ENCODE data around the gene CDK2AP2. TPM values are rescaled to one million over a fixed set of nuclear protein-coding genes. Genes with fewer than 3 reads are reported as not detected.
A peak's percentile ranks its signal among the peaks of the same experiment; 100 is the strongest.

CDK2AP2 gene
- total RNA-seq, 1 donor from 2014 or later: 97.9 TPM

DNA sequence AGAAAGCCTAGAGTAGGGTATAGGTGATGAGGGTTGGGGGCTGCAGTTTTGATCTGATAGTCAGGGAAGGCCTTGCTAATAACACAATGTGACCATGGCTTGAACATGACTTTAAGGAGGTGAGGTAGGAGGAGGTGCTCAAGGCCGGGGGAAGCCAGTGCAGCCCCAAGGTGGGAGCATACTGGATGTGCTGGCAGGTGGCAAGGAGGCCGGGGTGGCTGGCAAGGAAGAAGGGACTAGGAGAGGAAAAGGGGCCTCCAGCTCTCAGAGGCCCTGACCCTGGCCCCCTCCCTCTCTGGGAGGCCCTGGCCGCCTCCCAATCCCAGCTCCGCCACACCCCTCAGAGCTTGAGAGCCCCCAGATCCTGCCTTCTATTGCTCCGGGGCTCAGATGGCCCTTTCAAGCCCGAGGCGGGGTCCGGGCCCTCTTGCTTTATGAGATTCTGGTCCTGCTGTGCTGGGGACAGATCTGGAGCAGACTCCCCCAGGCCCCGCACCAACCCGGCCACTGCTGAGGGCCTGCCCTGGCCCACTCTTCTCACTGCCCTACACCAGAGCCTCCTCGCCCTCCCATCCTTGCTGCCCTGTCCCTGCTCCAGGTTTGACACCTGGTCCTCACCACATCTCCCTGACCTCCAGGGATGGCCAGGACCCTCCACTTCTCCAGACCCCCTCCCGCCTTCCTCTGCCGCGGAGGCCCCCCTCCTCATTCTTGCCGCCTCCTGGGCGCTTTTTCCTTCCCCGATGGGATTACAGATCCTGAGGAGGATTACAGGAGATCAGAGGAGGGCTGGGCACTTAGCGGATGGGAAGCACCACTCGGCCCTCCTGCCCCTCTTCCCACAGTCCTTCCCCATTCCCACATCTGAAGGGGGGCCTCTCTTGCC lies 4.6 kb downstream of the CDK2AP2 start:
- Mint-ChIP-seq H3K27me3 (no peaks in the 10 kb centered on the region), H3K4me1 (peaks cover 39% of the 10 kb centered on the region), H3K27ac (peak overlapping the region; percentile 59), H3K4me3 (peak overlapping the region; percentile 76), H3K9me3 (peaks cover 3% of the 10 kb centered on the region), H3K36me3 (ENCODE audit: low read depth) (peaks cover 44% of the 10 kb centered on the region)
- peak; percentile 57 for DNase-seq
- intact Hi-C loops (cut with micrococcal nuclease): no loop called here

DNA sequence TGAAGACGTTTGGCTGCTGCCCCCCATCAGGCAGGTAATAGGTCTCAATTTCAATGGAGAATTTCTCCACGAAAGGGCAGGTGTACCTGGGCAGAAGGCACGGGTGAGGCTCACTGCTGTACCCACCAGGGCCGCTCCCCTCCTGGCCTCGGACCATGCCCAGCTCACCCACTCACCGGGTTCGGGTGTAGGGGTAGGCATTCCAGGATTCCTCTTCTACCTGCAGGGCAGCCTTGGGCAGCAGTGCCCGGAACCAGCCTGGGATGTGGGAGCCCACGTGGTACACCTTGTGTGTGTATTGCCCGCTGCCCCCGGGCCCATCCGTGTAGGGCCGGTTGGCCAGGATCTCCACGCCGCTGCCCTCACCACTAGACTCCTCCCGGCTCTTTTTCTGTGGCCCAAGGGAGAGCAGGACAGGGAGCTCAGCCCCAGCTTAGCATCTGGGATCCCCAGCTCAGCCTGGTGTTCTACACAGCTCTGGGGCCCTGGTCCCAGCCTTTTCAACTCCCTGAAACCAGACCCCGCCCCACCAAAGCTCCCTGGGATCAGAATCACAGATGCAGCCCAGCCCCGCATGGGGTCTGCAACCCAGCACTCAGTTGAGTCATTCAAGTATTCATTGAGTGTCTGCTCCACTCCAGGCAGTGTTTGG lies 5.5 kb downstream of the CDK2AP2 start:
- H3K27me3 Mint-ChIP-seq: no peaks in the 10 kb centered on the region
- H3K27ac Mint-ChIP-seq: peak overlapping the region; percentile 59
- peak; percentile 57 for DNase-seq
- H3K9me3 Mint-ChIP-seq: peaks cover 3% of the 10 kb centered on the region
- peaks cover 45% of the 10 kb centered on the region for H3K36me3 Mint-ChIP-seq (ENCODE audit: low read depth)
- intact Hi-C loops (cut with micrococcal nuclease): no loop called here
- peak overlapping the region; percentile 76 for H3K4me3 Mint-ChIP-seq
- peaks cover 39% of the 10 kb centered on the region for H3K4me1 Mint-ChIP-seq

DNA sequence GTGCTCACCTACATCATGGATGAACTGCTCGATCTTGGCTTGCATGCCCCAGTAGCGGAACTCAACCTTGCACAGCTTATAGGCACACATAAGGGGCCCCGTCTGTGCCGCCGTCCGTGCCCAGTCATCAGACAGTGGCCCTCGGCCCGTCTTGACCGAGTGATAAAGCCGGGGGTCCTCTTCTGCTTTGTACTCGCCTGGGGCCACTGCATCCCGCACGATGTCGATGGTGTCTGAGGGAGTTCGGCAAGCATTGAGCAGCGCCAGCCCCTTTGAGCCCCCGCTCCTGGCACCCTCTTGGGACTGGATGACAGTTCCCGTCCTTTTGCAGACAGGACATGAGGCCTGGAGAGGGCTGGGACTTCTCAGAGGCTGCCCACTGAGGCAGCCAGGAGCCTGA lies 6.1 kb downstream of the CDK2AP2 start:
- H3K4me1 Mint-ChIP-seq: peaks cover 35% of the 10 kb centered on the region
- no peak for DNase-seq
- no peaks in the 10 kb centered on the region for H3K27me3 Mint-ChIP-seq
- no peak overlapping the region for H3K4me3 Mint-ChIP-seq
- intact Hi-C loops (cut with micrococcal nuclease): no loop called here
- peaks cover 3% of the 10 kb centered on the region for H3K9me3 Mint-ChIP-seq
- peaks cover 47% of the 10 kb centered on the region for H3K36me3 Mint-ChIP-seq (ENCODE audit: low read depth)
- no peak overlapping the region for H3K27ac Mint-ChIP-seq

DNA sequence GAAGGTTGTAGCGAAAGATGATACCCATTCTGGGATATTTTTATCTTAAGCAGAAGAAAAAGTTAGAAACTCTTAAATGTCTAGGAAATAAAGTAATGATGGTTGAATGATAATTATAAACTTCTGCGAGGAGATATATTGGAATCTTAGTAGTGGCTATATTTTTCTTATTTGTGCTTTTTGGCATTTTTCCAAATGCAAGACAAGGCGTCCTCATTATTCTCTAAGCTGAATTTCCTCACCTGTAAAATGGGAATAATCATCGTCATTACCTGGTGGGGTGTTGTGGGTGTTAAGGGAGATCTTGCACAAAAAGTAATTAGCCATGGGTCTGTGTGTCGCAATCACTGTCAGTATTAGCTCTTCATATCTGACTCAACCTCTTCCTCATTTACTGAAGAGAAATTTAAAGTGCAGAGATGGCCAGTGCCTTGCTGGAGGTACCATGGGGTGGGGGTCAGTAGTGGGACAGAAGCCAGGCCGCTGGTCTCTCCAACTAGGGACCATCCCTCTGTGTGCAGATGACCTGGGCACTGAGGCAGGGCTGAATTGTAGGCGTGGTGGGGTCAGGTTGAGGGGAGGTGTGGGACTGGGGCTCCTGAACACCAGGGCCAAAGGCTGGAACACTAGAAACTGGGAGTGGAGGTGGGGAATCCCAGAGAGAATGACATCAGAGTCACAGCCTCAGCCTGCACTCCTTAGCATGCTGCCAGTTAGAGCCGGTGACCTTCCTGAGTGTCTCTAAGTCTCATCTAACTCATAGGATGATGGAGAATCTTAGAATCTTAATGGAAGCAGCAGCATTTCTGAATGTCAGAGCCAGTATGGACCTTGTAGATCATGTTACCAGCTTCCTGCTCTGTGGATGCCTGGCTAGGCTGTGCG lies 6.9 kb downstream of the CDK2AP2 start:
- peak overlapping the region; percentile 13 for H3K27ac Mint-ChIP-seq
- DNase-seq: no peak
- no peaks in the 10 kb centered on the region for H3K27me3 Mint-ChIP-seq
- peaks cover 49% of the 10 kb centered on the region for H3K36me3 Mint-ChIP-seq (ENCODE audit: low read depth)
- H3K9me3 Mint-ChIP-seq: peaks cover 3% of the 10 kb centered on the region
- intact Hi-C loops (cut with micrococcal nuclease): no loop called here
- H3K4me1 Mint-ChIP-seq: peaks cover 29% of the 10 kb centered on the region
- peak overlapping the region; percentile 2 for H3K4me3 Mint-ChIP-seq

DNA sequence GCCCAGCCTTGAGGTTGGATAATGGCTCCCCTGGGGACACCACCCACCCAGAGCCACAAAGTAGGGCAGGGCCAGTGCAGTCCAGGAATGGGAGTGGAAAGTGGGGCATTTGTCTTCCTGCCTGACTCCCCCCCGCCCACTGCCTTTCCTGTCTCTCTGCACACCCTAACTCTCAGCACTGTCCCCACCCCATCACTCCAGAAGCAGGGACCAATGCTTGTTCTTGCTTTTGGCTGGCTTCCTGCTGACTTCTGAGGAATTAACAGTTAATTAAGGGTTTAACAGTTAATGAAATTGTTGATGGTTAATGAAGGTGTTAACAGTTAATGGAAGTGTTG lies 7.5 kb downstream of the CDK2AP2 start:
- peaks cover 23% of the 10 kb centered on the region for H3K4me1 Mint-ChIP-seq
- H3K9me3 Mint-ChIP-seq: peaks cover 3% of the 10 kb centered on the region
- H3K27ac Mint-ChIP-seq: no peak overlapping the region
- no peaks in the 10 kb centered on the region for H3K27me3 Mint-ChIP-seq
- no peak for DNase-seq
- H3K4me3 Mint-ChIP-seq: no peak overlapping the region
- H3K36me3 Mint-ChIP-seq (ENCODE audit: low read depth): peaks cover 52% of the 10 kb centered on the region
- intact Hi-C loops (cut with micrococcal nuclease): no loop called here

DNA sequence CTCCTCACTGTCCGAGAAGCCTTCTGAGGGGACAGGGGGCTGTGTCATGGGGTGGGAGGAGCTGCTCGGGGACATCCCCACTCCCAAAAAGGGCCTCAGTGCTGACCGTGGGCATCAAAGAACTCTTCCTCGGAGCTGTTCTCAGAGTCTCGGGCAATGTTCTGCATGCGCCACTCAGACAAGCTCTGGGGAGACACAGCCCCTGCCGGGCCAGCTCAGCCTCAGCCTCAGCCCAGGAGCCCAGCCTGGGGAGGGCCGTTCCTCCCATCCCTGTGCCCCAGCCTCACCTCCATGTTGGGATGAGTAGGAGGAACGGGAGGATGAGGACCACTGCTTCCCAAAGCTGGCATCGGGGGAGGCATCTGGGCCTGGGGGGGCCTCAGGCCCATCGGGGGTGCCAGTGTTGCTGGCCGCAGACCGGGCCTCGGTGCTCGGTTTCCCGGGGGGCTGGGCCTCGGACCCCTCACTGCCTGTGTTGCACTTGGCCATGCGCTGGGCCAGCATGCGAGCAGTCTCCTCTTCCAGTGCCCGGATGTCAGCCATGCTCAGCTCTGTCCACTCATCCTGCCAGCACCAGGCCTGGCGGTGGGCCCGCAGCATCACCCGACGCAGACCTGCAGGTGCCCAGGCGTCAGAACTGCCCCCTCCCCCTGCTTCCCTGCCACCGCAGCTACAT lies 8.0 kb downstream of the CDK2AP2 start:
- H3K27me3 Mint-ChIP-seq: no peaks in the 10 kb centered on the region
- no peak overlapping the region for H3K27ac Mint-ChIP-seq
- no peak for DNase-seq
- no peak overlapping the region for H3K4me3 Mint-ChIP-seq
- H3K36me3 Mint-ChIP-seq (ENCODE audit: low read depth): peaks cover 51% of the 10 kb centered on the region
- peaks cover 22% of the 10 kb centered on the region for H3K4me1 Mint-ChIP-seq
- peaks cover 3% of the 10 kb centered on the region for H3K9me3 Mint-ChIP-seq
- intact Hi-C loops (cut with micrococcal nuclease): no loop called here

DNA sequence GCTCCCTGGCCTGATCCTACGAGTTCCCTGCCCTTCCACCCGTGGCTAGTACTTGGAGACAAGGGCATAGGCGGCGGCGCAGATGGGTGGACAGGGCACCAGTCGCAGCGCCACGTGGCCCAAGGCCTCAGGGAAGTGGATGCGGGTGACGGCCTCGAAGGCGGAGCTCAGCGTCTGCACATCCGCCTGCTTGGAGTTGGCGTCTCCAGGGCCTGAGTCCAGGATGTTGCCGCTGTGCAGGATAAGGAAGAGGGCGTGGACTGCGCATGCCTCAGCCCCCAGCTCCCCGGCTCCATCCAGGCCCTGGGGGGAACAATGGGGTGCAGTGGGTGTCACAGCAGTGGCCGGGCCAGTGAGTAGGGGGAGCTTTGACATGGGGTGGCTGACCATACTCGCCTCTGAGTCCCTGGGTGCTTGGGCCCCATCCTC lies 9.4 kb downstream of the CDK2AP2 start:
- Mint-ChIP-seq H3K4me3 (no peak overlapping the region), H3K4me1 (peaks cover 21% of the 10 kb centered on the region), H3K27me3 (no peaks in the 10 kb centered on the region), H3K36me3 (ENCODE audit: low read depth) (peaks cover 52% of the 10 kb centered on the region), H3K27ac (no peak overlapping the region), H3K9me3 (peaks cover 3% of the 10 kb centered on the region)
- no peak for DNase-seq
- intact Hi-C loops (cut with micrococcal nuclease): no loop called here

DNA sequence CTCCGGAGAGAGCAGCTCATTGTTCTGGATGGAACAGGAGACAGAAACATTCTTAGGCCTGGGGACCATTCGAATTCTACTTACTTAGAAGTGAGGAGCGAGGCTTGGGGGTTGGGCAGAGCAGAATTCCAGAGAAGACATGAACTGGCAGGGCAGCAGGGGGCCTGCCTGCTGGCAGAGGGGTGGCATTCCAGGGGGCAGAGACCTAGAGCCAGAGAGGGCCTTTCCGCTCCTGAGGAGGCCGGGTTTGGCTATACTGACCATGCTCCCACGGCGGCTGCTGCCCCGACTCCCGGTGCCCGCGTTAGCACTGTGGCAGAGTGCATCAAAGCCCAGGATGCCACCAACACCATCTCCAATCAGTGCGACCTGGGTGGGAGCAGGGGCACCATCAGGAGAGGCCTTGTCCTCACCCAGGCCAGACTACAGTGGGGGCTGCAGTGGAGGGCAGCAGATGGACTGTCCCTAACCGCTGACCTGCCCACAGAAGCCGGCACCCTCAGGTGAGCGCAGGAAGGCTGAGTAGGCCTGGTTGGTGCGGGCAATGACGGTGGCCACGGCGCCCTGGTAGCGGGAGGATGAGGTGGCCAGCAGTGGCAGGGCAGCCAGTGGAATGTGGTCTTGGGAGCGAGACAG lies 10.2 kb downstream of the CDK2AP2 start:
- no peak for DNase-seq
- H3K4me1 Mint-ChIP-seq: peaks cover 16% of the 10 kb centered on the region
- peaks cover 3% of the 10 kb centered on the region for H3K9me3 Mint-ChIP-seq
- intact Hi-C loops (cut with micrococcal nuclease): no loop called here
- no peak overlapping the region for H3K27ac Mint-ChIP-seq
- no peaks in the 10 kb centered on the region for H3K27me3 Mint-ChIP-seq
- peaks cover 49% of the 10 kb centered on the region for H3K36me3 Mint-ChIP-seq (ENCODE audit: low read depth)
- no peak overlapping the region for H3K4me3 Mint-ChIP-seq

DNA sequence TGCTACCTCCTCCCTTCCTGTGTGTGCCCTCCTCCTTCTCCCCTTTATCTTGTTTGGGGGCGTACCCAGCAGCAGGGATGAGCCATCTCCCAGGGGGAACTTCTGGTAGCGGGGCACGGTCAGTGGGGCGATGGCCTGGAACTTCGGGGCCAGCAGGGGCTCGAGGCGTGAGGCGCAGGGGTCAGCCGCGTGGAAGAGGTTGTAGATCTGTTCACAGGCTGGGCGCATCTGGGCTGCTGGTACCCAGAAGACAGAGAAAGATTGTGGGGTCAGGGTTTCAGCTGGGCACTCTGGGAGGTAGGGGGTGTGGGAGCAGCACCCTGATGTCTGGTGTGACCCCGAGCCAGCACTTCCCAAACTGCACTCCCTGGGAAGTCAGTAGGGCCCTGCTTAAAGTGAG lies 11.8 kb downstream of the CDK2AP2 start:
- Mint-ChIP-seq H3K4me3 (no peak overlapping the region), H3K27ac (no peak overlapping the region), H3K9me3 (peaks cover 3% of the 10 kb centered on the region), H3K27me3 (no peaks in the 10 kb centered on the region), H3K36me3 (ENCODE audit: low read depth) (peaks cover 52% of the 10 kb centered on the region), H3K4me1 (peaks cover 11% of the 10 kb centered on the region)
- DNase-seq: no peak
- intact Hi-C loops (cut with micrococcal nuclease): no loop called here

DNA sequence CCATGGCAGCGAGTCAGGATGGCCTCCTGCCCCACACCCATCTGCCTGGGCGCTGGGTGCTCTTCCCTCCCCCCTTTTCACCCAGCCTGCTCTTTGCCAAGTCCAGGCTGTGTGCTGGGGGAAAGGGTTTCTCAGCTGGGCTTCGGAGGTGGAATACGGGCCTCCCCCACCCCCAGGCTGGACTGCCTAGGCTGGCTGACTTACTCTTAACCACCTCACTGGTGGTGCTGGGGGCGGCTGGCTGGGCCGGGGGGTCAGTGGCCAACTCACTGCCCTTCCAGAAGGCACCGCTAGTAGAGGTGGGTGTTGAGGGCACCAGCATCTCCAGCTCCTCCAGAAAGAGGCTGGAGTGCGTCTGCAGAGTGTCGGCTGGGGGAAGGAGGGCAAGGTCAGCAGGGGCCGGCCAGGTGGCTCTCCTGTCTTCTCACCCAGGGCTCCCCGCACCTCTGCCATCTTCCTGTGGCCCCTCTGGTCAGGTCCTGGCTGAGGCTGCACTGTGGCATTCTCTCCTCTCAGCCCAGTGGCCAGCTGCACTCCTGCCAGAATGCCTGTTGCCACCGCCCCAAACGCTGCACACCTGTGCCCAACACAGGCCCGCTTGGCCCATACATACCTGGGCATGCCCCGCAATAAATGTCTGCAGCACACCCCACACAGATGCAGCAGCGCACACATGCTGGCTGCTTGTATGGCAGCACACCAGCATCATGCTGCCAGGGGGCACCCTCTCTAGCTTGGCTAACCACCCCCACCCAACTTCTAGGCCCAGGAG lies 12.5 kb downstream of the CDK2AP2 start:
- peaks cover 49% of the 10 kb centered on the region for H3K36me3 Mint-ChIP-seq (ENCODE audit: low read depth)
- H3K27me3 Mint-ChIP-seq: no peaks in the 10 kb centered on the region
- H3K4me1 Mint-ChIP-seq: peaks cover 4% of the 10 kb centered on the region
- no peak overlapping the region for H3K4me3 Mint-ChIP-seq
- intact Hi-C loops (cut with micrococcal nuclease): no loop called here
- no peak overlapping the region for H3K27ac Mint-ChIP-seq
- DNase-seq: no peak
- H3K9me3 Mint-ChIP-seq: peaks cover 3% of the 10 kb centered on the region

DNA sequence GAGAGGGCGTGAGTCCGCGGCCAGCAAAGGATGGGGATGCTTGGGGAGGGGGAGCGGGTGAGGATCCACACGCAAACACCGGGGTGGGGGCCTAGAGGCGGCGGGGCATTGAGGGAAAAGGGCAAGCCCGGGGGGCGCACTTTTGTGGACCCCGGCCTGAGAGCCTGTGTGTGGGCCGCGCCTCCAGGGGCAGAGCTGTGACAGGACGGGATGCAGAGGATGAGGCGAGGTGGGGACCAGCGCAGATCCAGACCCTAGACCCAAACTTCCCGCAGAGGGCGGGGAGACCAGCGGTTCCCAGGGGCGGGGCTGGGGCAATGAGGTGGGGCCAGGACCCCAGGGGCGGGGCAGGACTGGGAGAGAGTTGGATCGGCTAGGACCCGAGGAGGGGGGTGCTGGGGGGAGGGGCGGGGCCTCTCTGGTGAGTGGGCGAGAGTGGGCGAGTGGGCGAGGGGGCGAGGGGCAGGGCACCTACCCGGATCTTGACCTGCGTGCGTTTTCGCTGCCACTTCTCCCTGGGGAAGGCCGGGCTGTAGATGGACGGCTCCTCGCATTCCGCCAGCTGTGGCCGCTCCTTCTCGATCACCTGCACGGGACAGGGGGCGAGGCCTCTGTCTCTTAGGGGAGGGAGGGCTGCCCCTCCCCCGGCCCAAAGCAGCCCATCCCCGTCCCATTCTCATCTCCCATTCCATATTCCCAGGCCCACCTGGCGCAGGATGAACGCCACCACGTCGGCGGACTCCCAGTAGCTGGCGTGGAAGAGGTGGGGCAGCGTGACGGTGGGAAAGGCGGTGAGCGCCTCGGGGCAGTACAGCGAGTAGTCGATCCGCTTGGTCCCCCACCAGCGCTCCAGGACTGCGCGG lies 13.4 kb downstream of the CDK2AP2 start:
- no peak overlapping the region for H3K27ac Mint-ChIP-seq
- H3K36me3 Mint-ChIP-seq (ENCODE audit: low read depth): peaks cover 52% of the 10 kb centered on the region
- H3K27me3 Mint-ChIP-seq: no peaks in the 10 kb centered on the region
- intact Hi-C loops (cut with micrococcal nuclease): no loop called here
- DNase-seq: no peak
- no peak overlapping the region for H3K4me3 Mint-ChIP-seq
- H3K4me1 Mint-ChIP-seq: peaks cover 7% of the 10 kb centered on the region
- H3K9me3 Mint-ChIP-seq: peaks cover 2% of the 10 kb centered on the region

All from activated CD4-positive, alpha-beta T cell treated with anti-CD3 and anti-CD28 coated beads, Interleukin-2, amount 10 ng/mL, durations not matched to agents 24 days and 14 days (primary cell).